CD4-positive, alpha-beta memory T cell (primary cell): ENCODE data around the gene ZSWIM1. TPM values are rescaled to one million over a fixed set of nuclear protein-coding genes. Genes with fewer than 3 reads are reported as not detected.

Experiments
- polyA plus RNA-seq, 2 donors: library from polyadenylated mRNA; unstranded; fragments of 300-500 nt; fragmentation: Illumina TruSeq; gene quantifications; one replicate each; pipeline ENCODE4 v1.2.3, GENCODE V29; 2021
- total RNA-seq, 2 experiments: library from RNA; stranded (reverse); gene quantifications; one replicate each; pipeline ENCODE4 v1.2.3, GENCODE V29; 2021

ZSWIM1 gene
- total and polyA plus RNA-seq, 4 experiments from 2014 or later: 0.86 to 18.5 (median 13.4) TPM

Other genes with a start within 250 kb of the ZSWIM1 start
- gene WFDC9, start 249.9 kb upstream of the ZSWIM1 start, total RNA-seq: not detected
- gene WFDC9, start 249.9 kb upstream of the ZSWIM1 start, polyA plus RNA-seq: not detected
- not detected for gene WFDC11, start 211.0 kb upstream of the ZSWIM1 start, total RNA-seq
- not detected for gene WFDC11, start 211.0 kb upstream of the ZSWIM1 start, polyA plus RNA-seq
- gene WFDC13, start 179.2 kb upstream of the ZSWIM1 start, total RNA-seq: not detected
- gene WFDC13, start 179.2 kb upstream of the ZSWIM1 start, polyA plus RNA-seq: not detected
- gene WFDC10B, start 176.2 kb upstream of the ZSWIM1 start, total RNA-seq: not detected
- gene WFDC10B, start 176.2 kb upstream of the ZSWIM1 start, polyA plus RNA-seq: not detected
- gene SPINT4, start 158.9 kb upstream of the ZSWIM1 start, total RNA-seq: not detected
- gene SPINT4, start 158.9 kb upstream of the ZSWIM1 start, polyA plus RNA-seq: not detected
- gene WFDC3, start 89.3 kb upstream of the ZSWIM1 start, total RNA-seq: not detected
- not detected for gene WFDC3, start 89.3 kb upstream of the ZSWIM1 start, polyA plus RNA-seq
- gene DNTTIP1, start 89.3 kb upstream of the ZSWIM1 start, total RNA-seq: 10 to 100 TPM; 18.6 TPM
- 10 to 100 TPM; 37.3 to 49.9 TPM for gene DNTTIP1, start 89.3 kb upstream of the ZSWIM1 start, polyA plus RNA-seq
- under 1 TPM; 0.55 to 0.61 TPM for gene UBE2C, start 68.6 kb upstream of the ZSWIM1 start, total RNA-seq
- gene UBE2C, start 68.6 kb upstream of the ZSWIM1 start, polyA plus RNA-seq: under 1 TPM in 1 of 2 donors, not detected in 1; 0.36 TPM
- gene TNNC2, start 53.9 kb upstream of the ZSWIM1 start, total RNA-seq: not detected
- under 1 TPM; 0.61 to 0.67 TPM for gene TNNC2, start 53.9 kb upstream of the ZSWIM1 start, polyA plus RNA-seq
- 1 to 10 TPM; 2.6 to 3.5 TPM for gene SNX21, start 47.4 kb upstream of the ZSWIM1 start, total RNA-seq
- 1 to 10 TPM in 1 of 2 donors, under 1 TPM in 1; 0.20 to 1.8 TPM for gene SNX21, start 47.4 kb upstream of the ZSWIM1 start, polyA plus RNA-seq
- 10 to 100 TPM; 30.6 to 33.4 TPM for gene ACOT8, start 23.8 kb upstream of the ZSWIM1 start, total RNA-seq
- gene ACOT8, start 23.8 kb upstream of the ZSWIM1 start, polyA plus RNA-seq: 10 to 100 TPM; 38.0 to 54.3 TPM
- 1 to 10 TPM; 6.7 to 7.1 TPM for gene ZSWIM3, start 23.6 kb upstream of the ZSWIM1 start, total RNA-seq
- 1 to 10 TPM in 1 of 2 donors, under 1 TPM in 1; 0.77 to 2.5 TPM for gene ZSWIM3, start 23.6 kb upstream of the ZSWIM1 start, polyA plus RNA-seq
- gene SPATA25, start 6.4 kb downstream of the ZSWIM1 start, total RNA-seq: 1 to 10 TPM; 2.8 to 4.7 TPM
- under 1 TPM in 1 of 2 donors, not detected in 1; 0.38 TPM for gene SPATA25, start 6.4 kb downstream of the ZSWIM1 start, polyA plus RNA-seq
- gene NEURL2, start 10.0 kb downstream of the ZSWIM1 start, total RNA-seq: 1 to 10 TPM; 5.5 to 5.6 TPM
- under 1 TPM; 0.29 to 0.75 TPM for gene NEURL2, start 10.0 kb downstream of the ZSWIM1 start, polyA plus RNA-seq
- 100 to 1,000 TPM; 102 to 103 TPM for gene CTSA, start 10.1 kb downstream of the ZSWIM1 start, total RNA-seq
- 100 to 1,000 TPM; 143 to 165 TPM for gene CTSA, start 10.1 kb downstream of the ZSWIM1 start, polyA plus RNA-seq
- under 1 TPM in 1 of 2 experiments, not detected in 1; 0.19 TPM for gene PLTP, start 30.9 kb downstream of the ZSWIM1 start, total RNA-seq
- under 1 TPM; 0.29 to 0.69 TPM for gene PLTP, start 30.9 kb downstream of the ZSWIM1 start, polyA plus RNA-seq
- gene PCIF1, start 53.5 kb downstream of the ZSWIM1 start, total RNA-seq: 10 to 100 TPM; 63.1 to 69.4 TPM
- 10 to 100 TPM; 70.9 to 83.4 TPM for gene PCIF1, start 53.5 kb downstream of the ZSWIM1 start, polyA plus RNA-seq
- gene ZNF335, start 91.0 kb downstream of the ZSWIM1 start, total RNA-seq: 10 to 100 TPM; 62.5 to 63.2 TPM
- 10 to 100 TPM in 1 of 2 donors, 1 to 10 TPM in 1; 6.4 to 16.5 TPM for gene ZNF335, start 91.0 kb downstream of the ZSWIM1 start, polyA plus RNA-seq
- 10 to 100 TPM; 32.9 to 35.3 TPM for gene MMP9, start 127.7 kb downstream of the ZSWIM1 start, total RNA-seq
- not detected for gene MMP9, start 127.7 kb downstream of the ZSWIM1 start, polyA plus RNA-seq
- not detected for gene SLC12A5, start 148.0 kb downstream of the ZSWIM1 start, total RNA-seq
- gene SLC12A5, start 148.0 kb downstream of the ZSWIM1 start, polyA plus RNA-seq: not detected
- gene NCOA5, start 208.7 kb downstream of the ZSWIM1 start, total RNA-seq: 10 to 100 TPM; 37.8 to 47.2 TPM
- gene NCOA5, start 208.7 kb downstream of the ZSWIM1 start, polyA plus RNA-seq: 10 to 100 TPM; 12.8 to 39.4 TPM
- gene CD40, start 237.1 kb downstream of the ZSWIM1 start, total RNA-seq: 1 to 10 TPM; 2.5 to 2.9 TPM
- gene CD40, start 237.1 kb downstream of the ZSWIM1 start, polyA plus RNA-seq: 1 to 10 TPM; 3.1 to 3.7 TPM